A549 (cell line): ENCODE measurements around the gene CSMD2. TPM values are rescaled to one million over a fixed set of nuclear protein-coding genes. Genes with fewer than 3 reads are reported as not detected.

Source experiments
- ATAC-seq, 2 experiments: fragments of 200-7000 bp in 1 of 2; fragments of >200 bp in 1 of 2; cut with Nextera tagmentation in 1 of 2; cut with Tn5 transposase in 1 of 2; 3 replicates each; pipeline versions ENCODE4 v1.8.0 to v1.9.1; 2018 to 2020; ENCODE audit warnings: mild to moderate bottlenecking in 1 of 2, moderate library complexity in 1 of 2
- CTCF ChIA-PET: fragments of 300-600 bp; sonication (Branson Sonifier 250); formaldehyde crosslinking; extraction: SDS; loops from one replicate; lab custom pipeline; 2021; ENCODE audit warnings: antibody characterized with exemption, inconsistent platforms; lab: Yijun Ruan, JAX
- POLR2A ChIA-PET: fragments of 350-600 bp; formaldehyde crosslinking; extraction: SDS; loops from one replicate; lab custom pipeline; 2021; ENCODE audit warnings: antibody characterized with exemption, inconsistent platforms; lab: Yijun Ruan, JAX
- DNase-seq, 2 experiments: peaks; one replicate each; pipeline versions ENCODE4 v3.0.0 to v3.0.0-alpha.2; 2011 to 2016; ENCODE audit warnings: low read depth in 1 of 2, low spot score in 1 of 2
- FAIRE-seq: peaks from 2 replicates; lab custom pipeline; 2011; peaks lifted over from hg19 to GRCh38; lab: Jason Lieb, UNC
- H3K27ac ChIP-seq, 2 experiments: fragments of >200 bp; sonication (Bioruptor Twin); formaldehyde crosslinking; 3 replicates each; pipeline ENCODE4 v1.5.1; 2016 to 2017
- H3K4me1 ChIP-seq: fragments of >200 bp; sonication (Bioruptor Twin); formaldehyde crosslinking; 3 replicates; pipeline ENCODE4 v1.6.1; 2016
- H3K4me2 ChIP-seq: fragments of >200 bp; sonication (Bioruptor Twin); formaldehyde crosslinking; 3 replicates; pipeline ENCODE4 v1.6.1; 2016
- H3K4me3 ChIP-seq: fragments of >200 bp; sonication (Bioruptor Twin); formaldehyde crosslinking; 3 replicates; pipeline ENCODE4 v1.5.1; 2016
- H3K9me3 ChIP-seq: fragments of >200 bp; sonication (Bioruptor Twin); formaldehyde crosslinking; 3 replicates; pipeline ENCODE4 v1.6.1; 2016
- BHLHE40 ChIP-seq: IDR thresholded peaks from 2 replicates; pipeline ENCODE4 v1.6.1; 2012; ENCODE audit warnings: low read depth, low read length, inconsistent platforms
- CEBPB ChIP-seq, 2 experiments: fragments of >200 bp in 1 of 2; sonication (Bioruptor Twin) in 1 of 2; formaldehyde crosslinking in 1 of 2; IDR thresholded peaks; 2 replicates each; pipeline ENCODE4 v1.6.1; 2012 to 2016
- CHD2 ChIP-seq: fragments of 150-350 bp; IDR thresholded peaks from 2 replicates; pipeline ENCODE4 v1.6.1; 2014; ENCODE audit warnings: low read length; ENCODE audit not compliant: partially characterized antibody
- CTCF ChIP-seq: fragments of >200 bp; sonication (Bioruptor Twin); formaldehyde crosslinking; IDR thresholded peaks from 3 replicates; pipeline ENCODE4 v1.5.1; 2016
- EHMT2 ChIP-seq: fragments of 200-600 bp; sonication (generic); IDR thresholded peaks from 2 replicates; pipeline ENCODE4 v1.6.1; 2016; ENCODE audit warnings: antibody characterized with exemption, low read depth, mild to moderate bottlenecking, moderate library complexity
- FOXS1 ChIP-seq: fragments of 250-450 bp; sonication (Bioruptor Pico); IDR thresholded peaks from 2 replicates; pipeline ENCODE4 v1.5.0; 2020; ENCODE audit warnings: mild to moderate bottlenecking, moderate library complexity
- HEYL ChIP-seq: fragments of 250-450 bp; sonication (Bioruptor Pico); IDR thresholded peaks from 2 replicates; pipeline ENCODE4 v1.8.0; 2021; ENCODE audit warnings: mild to moderate bottlenecking, moderate library complexity
- HMGXB4 ChIP-seq: fragments of 250-450 bp; sonication (Bioruptor Pico); IDR thresholded peaks from 2 replicates; pipeline ENCODE4 v1.5.0; 2021; ENCODE audit warnings: mild to moderate bottlenecking, moderate library complexity, borderline replicate concordance
- HOXA7 ChIP-seq: fragments of 250-450 bp; sonication (Bioruptor Pico); IDR thresholded peaks from 2 replicates; pipeline ENCODE4 v1.5.0; 2020; ENCODE audit warnings: mild to moderate bottlenecking, moderate library complexity
- KDM1A ChIP-seq: fragments of 200-600 bp; sonication (generic); IDR thresholded peaks from 2 replicates; pipeline ENCODE4 v1.6.1; 2016; ENCODE audit warnings: low read depth, mild to moderate bottlenecking
- MAFK ChIP-seq: fragments of 450-650 bp; IDR thresholded peaks from 2 replicates; pipeline ENCODE4 v1.6.1; 2014; ENCODE audit not compliant: partially characterized antibody
- MYC ChIP-seq: IDR thresholded peaks from 2 replicates; pipeline ENCODE4 v1.6.1; 2012; ENCODE audit warnings: mild to moderate bottlenecking, inconsistent platforms, low read length, improper control_type of control experiment, borderline replicate concordance
- POLR2A ChIP-seq: IDR thresholded peaks from 2 replicates; pipeline ENCODE4 v1.6.1; 2012; ENCODE audit warnings: mild to moderate bottlenecking, low read length
- RAD21 ChIP-seq, 2 experiments: fragments of >200 bp in 1 of 2; sonication (Bioruptor Twin) in 1 of 2; formaldehyde crosslinking in 1 of 2; IDR thresholded peaks in 1 of 2; conservative IDR thresholded peaks in 1 of 2; 2 replicates in 1 of 2; 3 replicates in 1 of 2; pipeline ENCODE4 v1.6.1; 2012 to 2018; ENCODE audit warnings: inconsistent platforms in 1 of 2
- RNF2 ChIP-seq: fragments of 200-600 bp; sonication (generic); IDR thresholded peaks from 2 replicates; pipeline ENCODE4 v1.6.1; 2016; ENCODE audit warnings: low read depth, mild to moderate bottlenecking, antibody characterized with exemption, moderate library complexity, borderline replicate concordance
- SMC3 ChIP-seq: fragments of >200 bp; sonication (Bioruptor Twin); formaldehyde crosslinking; IDR thresholded peaks from 3 replicates; pipeline ENCODE4 v1.6.1; 2018; ENCODE audit warnings: inconsistent platforms
- TFCP2L1 ChIP-seq: fragments of 250-450 bp; sonication (Bioruptor Pico); IDR thresholded peaks from 2 replicates; pipeline ENCODE4 v1.5.0; 2021; ENCODE audit warnings: mild to moderate bottlenecking
- TP53 ChIP-seq: fragments of 250-450 bp; sonication (Bioruptor Pico); IDR thresholded peaks from 2 replicates; pipeline ENCODE4 v1.5.0; 2021; ENCODE audit warnings: mild to moderate bottlenecking, moderate library complexity
- ZSCAN20 ChIP-seq: fragments of 250-450 bp; sonication (Bioruptor Pico); IDR thresholded peaks from 2 replicates; pipeline ENCODE4 v1.8.0; 2022; ENCODE audit warnings: mild to moderate bottlenecking, moderate library complexity
- WGBS: methylation state at CpG from one replicate; pipeline ENCODE4 v1.1.6; 2017; ENCODE audit errors: missing lambda C conversion rate; 5-methylcytosine and 5-hydroxymethylcytosine counted together
- polyA plus RNA-seq, 4 experiments: library from polyadenylated mRNA; depleted of rRNA in 3 of 4; stranded (reverse); fragments of >200 nt; fragmentation: RNase III in 1 of 4; extraction: RNeasy Plus Mini Kit Qiagen cat#74134 plus additional on column Dnase treatment in 1 of 4; gene quantifications; 2 replicates in 3 of 4; 3 replicates in 1 of 4; pipeline ENCODE4 v1.2.3, GENCODE V29; 2011 to 2017

The CSMD2 gene
- polyA plus RNA-seq, 2 of the 4 experiments (the other 2 are of a cell fraction): not detected

- H3K27ac ChIP-seq: no peak overlapping the region
- no peak overlapping the region for H3K4me2 ChIP-seq
- TF ChIP-seq SMC3 (no peak), MYC (no peak), FOXS1 (CRISPR knock-in tag) (no peak), ZSCAN20 (no peak), TFCP2L1 (CRISPR knock-in tag) (no peak), MAFK (no peak), TP53 (CRISPR knock-in tag) (no peak), RAD21 (conservative IDR thresholded peaks at IDR 0.05 in 1 of 2, IDR thresholded peaks at IDR 0.05 in 1 of 2) (no peak), HMGXB4 (CRISPR knock-in tag) (no peak), CHD2 (no peak)
- POLR2A ChIA-PET: no interaction called here
- 21% methylated on average over 5 of the region's 5 CpGs for WGBS
- H3K9me3 ChIP-seq: no peaks in the 10 kb centered on the region
- DNase-seq: no peak
- CTCF ChIA-PET: no interaction called here
- H3K4me1 ChIP-seq: no peaks in the 10 kb centered on the region
- no peak for FAIRE-seq
- no peak overlapping the region for H3K4me3 ChIP-seq
- ATAC-seq: no peak
Measured at GRCh38 chr1:33982419-33982818, 182.6 kb downstream of the CSMD2 start.

GRCh38 chr1:33979341-33979740 lies 185.7 kb downstream of the CSMD2 start:
- POLR2A ChIA-PET: no interaction called here
- FAIRE-seq (no peak), DNase-seq (no peak), ATAC-seq (no peak)
- H3K27ac ChIP-seq: no peak overlapping the region
- WGBS: 0% methylated on average over 4 of the region's 4 CpGs
- CTCF ChIA-PET: no interaction called here
- H3K9me3 ChIP-seq: no peaks in the 10 kb centered on the region
- H3K4me2 ChIP-seq: no peak overlapping the region
- no peaks in the 10 kb centered on the region for H3K4me1 ChIP-seq
- no peak overlapping the region for H3K4me3 ChIP-seq
- TF ChIP-seq SMC3 (no peak), BHLHE40 (no peak), CTCF (no peak), EHMT2 (no peak), HEYL (no peak), CEBPB (IDR thresholded peaks at IDR 0.05) (no peak), POLR2A (no peak), HOXA7 (CRISPR knock-in tag) (no peak), RNF2 (no peak), RAD21 (conservative IDR thresholded peaks at IDR 0.05 in 1 of 2, IDR thresholded peaks at IDR 0.05 in 1 of 2) (no peak)
- TF ChIP-seq, all 56 proteins: peak for 0

- FAIRE-seq (no peak), DNase-seq (no peak), ATAC-seq (no peak)
- H3K4me2 ChIP-seq: no peak overlapping the region
- POLR2A ChIA-PET: no interaction called here
- no peak overlapping the region for H3K4me3 ChIP-seq
- TF ChIP-seq CEBPB (IDR thresholded peaks at IDR 0.05) (no peak), KDM1A (no peak)
- H3K9me3 ChIP-seq: no peaks in the 10 kb centered on the region
- H3K4me1 ChIP-seq: no peaks in the 10 kb centered on the region
- CTCF ChIA-PET: no interaction called here
- 3% methylated on average over 3 of the region's 3 CpGs for WGBS
- H3K27ac ChIP-seq: no peak overlapping the region
Measured at GRCh38 chr1:33975961-33976360, 189.1 kb downstream of the CSMD2 start.
